HG03025 (cell line): ENCODE measurements around the gene DYNLT4.
"Not testable (repeated sequence)": the region's sequence is repeated elsewhere in the genome, so short reads cannot be mapped to it uniquely, and the experiment has no call there.

Experiments used
- ATAC-seq: cut with Tn5 transposase; IDR thresholded peaks from one replicate; pipeline ENCODE4 v1.9.1; 2021; ENCODE audit warnings: mild to moderate bottlenecking, moderate library complexity; ENCODE audit not compliant: unreplicated experiment, low FRiP score

Gene DYNLT4

GRCh38 chr1:44775078-44775929 is 31.8 kb downstream of the DYNLT4 start, which contains the start of gene RPS8:
Gene RPS8, plus strand, starts transcription at chr1:44775540. Its CDS starts 57 bp downstream, at chr1:44775597.
- peak; percentile 72 for ATAC-seq

GRCh38 chr1:44766421-44766820 is 40.7 kb downstream of the DYNLT4 start:
- ATAC-seq = not testable (repeated sequence)

GRCh38 chr1:44760876-44761275 is 46.3 kb downstream of the DYNLT4 start:
- no peak for ATAC-seq

GRCh38 chr1:44759077-44759476 is 48.1 kb downstream of the DYNLT4 start:
- no peak for ATAC-seq

GRCh38 chr1:44757420-44757819 is 49.7 kb downstream of the DYNLT4 start:
- ATAC-seq = no peak
